SH-SY5Y (cell line): ENCODE measurements around the gene MOCS3.

ENCODE experiments used
- GATA2 ChIP-seq: IDR thresholded peaks from 2 replicates; pipeline ENCODE4 v1.6.1; 2011; ENCODE audit warnings: mild to moderate bottlenecking, low read depth, low read length
- GATA3 ChIP-seq: IDR thresholded peaks from 2 replicates; pipeline ENCODE4 v1.6.1; 2011; ENCODE audit warnings: low read depth, mild to moderate bottlenecking, low read length, moderate library complexity

- TF ChIP-seq GATA3 (no peak), GATA2 (no peak)
Observed at GRCh38 chr20:51010043-51010365, 51.4 kb downstream of the MOCS3 start.
